OCI-LY1 (cell line): ENCODE results near the gene CFAP61.

ENCODE experiments used
- EZH2 ChIP-seq: fragments of 200-600 bp; sonication (generic), shearing (Covaris generic); IDR thresholded peaks from 2 replicates; pipeline ENCODE4 v1.8.0; 2017; ENCODE audit warnings: borderline replicate concordance, mixed run types, mild to moderate bottlenecking, antibody characterized with exemption, low read length, moderate library complexity, mixed read lengths
- TF ChIP-seq, protein P1 (sequence below): fragments of 200-600 bp; sonication (generic), shearing (Covaris generic); IDR thresholded peaks from 2 replicates; pipeline ENCODE4 v1.5.1; 2017; ENCODE audit warnings: mild to moderate bottlenecking, antibody characterized with exemption, low read length, moderate library complexity, mixed read lengths

DNA sequence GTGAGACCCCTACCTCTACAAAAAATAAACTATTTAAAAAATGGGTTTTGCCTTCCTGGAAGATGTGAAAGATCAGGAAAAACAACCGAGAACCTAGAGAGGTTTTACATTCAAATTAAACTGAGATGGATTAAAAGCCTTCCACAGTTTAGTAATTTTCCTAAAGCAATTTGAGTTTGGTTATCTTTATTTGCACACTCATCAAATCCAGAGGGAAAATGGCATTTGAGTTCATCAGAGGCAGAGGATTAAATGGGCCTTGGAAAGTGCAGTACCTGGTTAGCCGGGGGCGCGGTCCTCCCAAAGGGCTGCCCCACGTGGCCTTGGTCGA lies 158.6 kb downstream of the CFAP61 start:
- TF ChIP-seq, protein P1, sequence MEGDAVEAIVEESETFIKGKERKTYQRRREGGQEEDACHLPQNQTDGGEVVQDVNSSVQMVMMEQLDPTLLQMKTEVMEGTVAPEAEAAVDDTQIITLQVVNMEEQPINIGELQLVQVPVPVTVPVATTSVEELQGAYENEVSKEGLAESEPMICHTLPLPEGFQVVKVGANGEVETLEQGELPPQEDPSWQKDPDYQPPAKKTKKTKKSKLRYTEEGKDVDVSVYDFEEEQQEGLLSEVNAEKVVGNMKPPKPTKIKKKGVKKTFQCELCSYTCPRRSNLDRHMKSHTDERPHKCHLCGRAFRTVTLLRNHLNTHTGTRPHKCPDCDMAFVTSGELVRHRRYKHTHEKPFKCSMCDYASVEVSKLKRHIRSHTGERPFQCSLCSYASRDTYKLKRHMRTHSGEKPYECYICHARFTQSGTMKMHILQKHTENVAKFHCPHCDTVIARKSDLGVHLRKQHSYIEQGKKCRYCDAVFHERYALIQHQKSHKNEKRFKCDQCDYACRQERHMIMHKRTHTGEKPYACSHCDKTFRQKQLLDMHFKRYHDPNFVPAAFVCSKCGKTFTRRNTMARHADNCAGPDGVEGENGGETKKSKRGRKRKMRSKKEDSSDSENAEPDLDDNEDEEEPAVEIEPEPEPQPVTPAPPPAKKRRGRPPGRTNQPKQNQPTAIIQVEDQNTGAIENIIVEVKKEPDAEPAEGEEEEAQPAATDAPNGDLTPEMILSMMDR = no peak
- no peak for TF ChIP-seq EZH2
